Measurements from ENCODE around the gene RABGEF1. TPM values are rescaled to one million over a fixed set of nuclear protein-coding genes. Genes with fewer than 3 reads are reported as not detected.
"Not testable (repeated sequence)": the region's sequence is repeated elsewhere in the genome, so short reads cannot be mapped to it uniquely, and the experiment has no call there.

Gene RABGEF1
- 23.2 TPM for total RNA-seq

- DNase-seq (ENCODE audit: low spot score), result peak; percentile 97
These were observed at the start of gene RABGEF1 for GRCh38 chr7:66740302-66740979. RABGEF1 (plus strand) TSS chr7:66740733; CDS start chr7:66771900, 31,167 bp downstream.

GRCh38 chr7:66693331-66693730 lies 47.2 kb upstream of the RABGEF1 start:
- DNase-seq (ENCODE audit: low spot score), result no peak

- DNase-seq (ENCODE audit: low spot score), result no peak
These were observed 46.2 kb upstream of the RABGEF1 start for GRCh38 chr7:66694286-66694685.

- not testable (repeated sequence) for DNase-seq (ENCODE audit: low spot score)
These were observed 45.1 kb upstream of the RABGEF1 start for GRCh38 chr7:66695417-66695816.

GRCh38 chr7:66696134-66696533 lies 44.4 kb upstream of the RABGEF1 start:
- DNase-seq (ENCODE audit: low spot score), result not testable (repeated sequence)

- DNase-seq (ENCODE audit: low spot score), result no peak
These were observed 43.8 kb upstream of the RABGEF1 start for GRCh38 chr7:66696774-66697191.

- DNase-seq (ENCODE audit: low spot score), result no peak
These were observed 42.8 kb upstream of the RABGEF1 start for GRCh38 chr7:66697449-66698438.

- no peak for DNase-seq (ENCODE audit: low spot score)
These were observed 41.8 kb upstream of the RABGEF1 start for GRCh38 chr7:66698652-66699205.

GRCh38 chr7:66699998-66700397 lies 40.5 kb upstream of the RABGEF1 start:
- DNase-seq (ENCODE audit: low spot score), result peak; percentile 48

- no peak for DNase-seq (ENCODE audit: low spot score)
These were observed 39.9 kb upstream of the RABGEF1 start for GRCh38 chr7:66700633-66701131.

GRCh38 chr7:66707825-66708224 lies 32.7 kb upstream of the RABGEF1 start:
- no peak for DNase-seq (ENCODE audit: low spot score)

- not testable (repeated sequence) for DNase-seq (ENCODE audit: low spot score)
These were observed 29.8 kb upstream of the RABGEF1 start for GRCh38 chr7:66710752-66711151.

- DNase-seq (ENCODE audit: low spot score), result no peak
These were observed 26.8 kb upstream of the RABGEF1 start for GRCh38 chr7:66713687-66714086.

- DNase-seq (ENCODE audit: low spot score), result not testable (repeated sequence)
These were observed 23.9 kb upstream of the RABGEF1 start for GRCh38 chr7:66716634-66717033.

GRCh38 chr7:66720561-66720960 lies 20.0 kb upstream of the RABGEF1 start:
- DNase-seq (ENCODE audit: low spot score), result no peak

GRCh38 chr7:66725843-66726242 lies 14.7 kb upstream of the RABGEF1 start:
- no peak for DNase-seq (ENCODE audit: low spot score)

- DNase-seq (ENCODE audit: low spot score), result no peak
These were observed 13.5 kb upstream of the RABGEF1 start for GRCh38 chr7:66727058-66727457.

GRCh38 chr7:66728571-66728970 lies 12.0 kb upstream of the RABGEF1 start:
- no peak for DNase-seq (ENCODE audit: low spot score)

- DNase-seq (ENCODE audit: low spot score), result no peak
These were observed 11.3 kb upstream of the RABGEF1 start for GRCh38 chr7:66729274-66729673.

GRCh38 chr7:66731986-66732385 lies 8.5 kb upstream of the RABGEF1 start:
- DNase-seq (ENCODE audit: low spot score), result no peak

GRCh38 chr7:66732439-66732838 lies 8.1 kb upstream of the RABGEF1 start:
- no peak for DNase-seq (ENCODE audit: low spot score)

- no peak for DNase-seq (ENCODE audit: low spot score)
These were observed 6.5 kb upstream of the RABGEF1 start for GRCh38 chr7:66734006-66734405.
